ENCODE results near the gene CDV3.
A peak's percentile ranks its signal among the peaks of the same experiment; 100 is the strongest.
"Not testable (repeated sequence)": the region's sequence is repeated elsewhere in the genome, so short reads cannot be mapped to it uniquely, and the experiment has no call there.

Gene CDV3, protein sequence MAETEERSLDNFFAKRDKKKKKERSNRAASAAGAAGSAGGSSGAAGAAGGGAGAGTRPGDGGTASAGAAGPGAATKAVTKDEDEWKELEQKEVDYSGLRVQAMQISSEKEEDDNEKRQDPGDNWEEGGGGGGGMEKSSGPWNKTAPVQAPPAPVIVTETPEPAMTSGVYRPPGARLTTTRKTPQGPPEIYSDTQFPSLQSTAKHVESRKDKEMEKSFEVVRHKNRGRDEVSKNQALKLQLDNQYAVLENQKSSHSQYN

GRCh38 chr3:133573629-133574194, at the start of gene CDV3:
Gene CDV3 (plus strand): TSS chr3:133573686. CDS start chr3:133574045, 359 bp downstream.
- no peak for FAIRE-seq

GRCh38 chr3:133523758-133524157, 49.7 kb upstream of the CDV3 start:
- not testable (repeated sequence) for FAIRE-seq

- no peak for FAIRE-seq
Observed at GRCh38 chr3:133525435-133525834, 48.1 kb upstream of the CDV3 start.

GRCh38 chr3:133527081-133527715, 46.3 kb upstream of the CDV3 start:
- no peak for FAIRE-seq

- FAIRE-seq, result no peak
Observed at GRCh38 chr3:133529809-133530208, 43.7 kb upstream of the CDV3 start.

- FAIRE-seq, result no peak
Observed at GRCh38 chr3:133531981-133532380, 41.5 kb upstream of the CDV3 start.

DNA sequence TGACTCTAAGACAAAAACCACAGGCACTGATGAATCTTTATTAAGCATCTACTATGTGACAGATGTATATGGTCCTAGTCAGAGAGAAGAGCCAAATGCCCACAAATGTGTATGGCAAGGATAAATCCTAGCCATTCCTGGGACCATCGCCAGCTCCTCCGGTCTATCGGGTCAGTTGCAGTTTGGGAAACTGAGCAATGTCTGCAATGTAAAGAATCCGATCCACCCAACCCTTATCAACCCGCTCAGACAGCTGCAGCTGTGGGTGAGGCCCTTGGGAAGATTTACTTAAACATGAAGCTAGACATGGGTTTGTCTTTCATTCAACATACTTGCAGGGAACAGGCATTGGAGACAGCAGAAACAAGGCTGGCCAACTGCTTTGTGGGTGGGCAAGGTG, 40.5 kb upstream of the CDV3 start:
- FAIRE-seq, result no peak

GRCh38 chr3:133535971-133536881, 37.3 kb upstream of the CDV3 start:
- FAIRE-seq, result peak; percentile 9

DNA sequence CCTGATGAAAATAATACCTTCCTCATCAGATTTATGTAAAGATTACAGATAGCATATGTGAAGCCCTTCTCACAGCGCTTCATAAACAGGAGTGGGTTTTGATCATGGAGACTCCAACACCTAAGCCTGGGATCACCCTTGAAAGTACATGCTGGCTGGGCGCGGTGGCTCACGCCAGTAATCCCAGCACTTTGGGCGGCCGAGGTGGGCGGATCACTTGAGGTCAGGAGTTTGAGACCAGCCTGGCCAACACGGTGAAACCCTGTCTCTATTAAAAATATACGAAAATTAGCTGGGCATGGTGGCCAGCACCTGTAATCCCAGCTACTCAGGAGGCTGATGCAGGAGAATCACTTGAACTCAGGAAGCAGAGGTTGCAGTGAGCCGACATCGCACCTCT, 36.4 kb upstream of the CDV3 start:
- not testable (repeated sequence) for FAIRE-seq

DNA sequence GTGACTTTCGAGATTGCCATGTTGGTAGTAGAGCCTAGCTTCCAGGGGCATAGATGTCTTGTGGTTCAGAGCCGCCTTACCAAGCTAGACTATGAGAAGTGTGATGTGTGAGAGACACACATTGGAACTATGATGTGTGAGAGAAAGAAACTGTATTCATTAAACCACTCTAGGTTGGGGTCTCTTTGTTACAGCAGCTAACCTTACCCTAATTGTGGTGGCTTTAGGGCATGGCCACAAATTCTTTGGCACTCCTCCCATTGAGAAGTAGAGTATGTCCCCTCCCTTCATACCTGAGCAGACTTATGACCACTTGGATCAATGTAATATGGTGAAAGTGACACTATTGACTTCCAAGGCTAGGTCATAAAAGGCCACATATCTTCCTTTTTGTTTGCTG, 35.3 kb upstream of the CDV3 start:
- FAIRE-seq, result no peak

DNA sequence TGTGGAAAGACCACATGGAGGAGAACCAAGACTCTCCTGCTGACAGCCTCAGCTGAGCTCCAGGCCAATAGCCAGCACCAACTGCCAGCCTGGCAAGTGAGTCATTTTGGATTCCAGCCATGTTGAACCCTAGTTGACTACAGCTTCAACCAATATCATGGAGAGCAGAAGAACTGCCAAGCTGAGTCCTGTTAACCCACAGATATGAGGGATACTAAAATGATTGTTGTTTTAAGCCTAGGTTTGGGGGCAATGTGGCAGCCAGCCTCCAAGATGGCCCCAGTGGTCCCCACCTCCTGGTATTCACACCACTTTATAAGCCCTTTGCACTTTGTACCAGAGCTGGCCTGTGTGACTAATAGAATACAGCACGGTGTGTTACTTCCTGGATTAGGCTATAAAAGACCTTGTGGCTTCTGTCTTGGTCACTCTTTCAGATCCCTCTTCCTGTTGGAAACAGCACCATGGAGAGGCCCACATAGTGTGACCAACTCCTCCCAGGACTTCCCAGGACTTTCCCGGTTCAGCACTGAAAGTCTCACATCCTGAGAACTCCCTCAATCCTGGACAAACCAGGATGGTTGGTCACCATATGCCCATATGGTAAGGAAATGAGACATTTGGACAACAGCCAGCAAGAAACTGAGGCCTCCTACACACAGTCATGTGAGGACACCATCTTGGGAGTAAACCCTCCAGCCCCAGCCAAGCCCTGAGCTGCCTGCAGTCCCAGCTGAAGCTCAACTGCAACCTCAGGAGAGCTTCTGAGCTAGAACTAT, 32.4 kb upstream of the CDV3 start:
- no peak for FAIRE-seq

- FAIRE-seq, result no peak
Observed at GRCh38 chr3:133542871-133543270, 30.6 kb upstream of the CDV3 start.

DNA sequence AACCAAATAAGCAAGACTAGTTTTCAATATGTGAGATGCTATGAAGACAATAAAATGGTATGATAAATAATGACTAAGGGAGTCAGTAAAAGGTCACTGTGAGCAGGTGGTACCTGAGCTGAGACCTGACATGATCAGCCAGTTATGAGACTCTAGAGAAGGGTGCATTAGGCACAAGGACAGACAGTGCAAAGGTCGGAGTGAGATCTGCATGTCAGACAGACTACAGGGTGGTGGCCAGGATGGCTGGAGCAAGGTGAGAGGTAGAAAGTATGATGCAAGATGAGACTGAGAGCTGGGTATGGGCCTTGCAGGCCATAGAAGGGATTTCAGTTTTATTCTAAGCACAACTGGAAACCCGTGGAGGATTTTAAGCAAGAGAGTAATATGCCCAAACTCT, 28.5 kb upstream of the CDV3 start:
- not testable (repeated sequence) for FAIRE-seq

DNA sequence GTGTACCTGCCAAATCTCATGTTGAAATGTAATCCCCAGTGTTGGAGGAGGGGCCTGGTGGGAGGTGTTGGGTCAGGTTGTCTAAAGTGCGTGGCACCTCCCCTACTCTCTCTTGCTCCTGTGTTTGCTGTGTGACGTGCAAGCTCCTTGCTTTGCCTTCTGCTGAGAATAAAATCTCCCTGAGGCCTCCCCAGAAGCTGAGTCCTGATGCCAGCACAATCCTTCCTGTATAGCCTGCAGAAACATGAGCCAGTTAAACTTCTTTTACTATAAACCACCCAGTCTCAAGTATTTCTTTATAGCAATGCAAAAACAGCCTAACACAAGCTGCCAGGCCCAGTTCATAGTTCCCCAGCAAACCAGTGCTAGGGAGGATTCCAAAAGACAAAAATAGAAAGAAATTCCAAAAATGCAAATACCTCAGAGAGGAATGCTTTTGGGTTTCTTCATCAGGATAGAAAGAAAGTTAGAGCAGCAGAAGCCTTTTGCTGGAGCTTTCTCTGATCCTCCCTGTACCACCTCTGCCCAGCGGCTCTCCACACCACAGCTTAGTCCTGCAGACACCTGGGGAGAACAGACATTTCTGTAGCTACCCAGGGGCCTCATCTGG, 25.9 kb upstream of the CDV3 start:
- no peak for FAIRE-seq

- no peak for FAIRE-seq
Observed at GRCh38 chr3:133548090-133548489, 25.4 kb upstream of the CDV3 start.

DNA sequence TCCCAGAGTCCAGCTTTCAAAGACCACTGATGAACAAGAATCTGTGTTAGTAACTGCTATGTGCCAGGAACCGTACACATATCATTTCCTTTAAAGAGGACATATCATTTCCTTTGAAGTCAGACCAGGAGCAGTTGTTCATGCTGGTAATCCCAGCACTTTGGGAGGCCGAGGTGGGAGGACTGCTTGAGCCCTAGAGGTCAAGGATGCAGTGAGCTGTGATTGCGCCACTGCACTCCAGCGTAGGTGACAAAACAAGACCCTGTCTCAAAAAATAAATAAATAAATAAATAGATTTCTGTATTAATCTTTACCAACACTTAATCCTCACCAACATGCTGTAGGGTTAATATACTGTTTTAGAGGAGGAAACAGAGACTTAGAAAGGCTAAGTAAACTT, 23.9 kb upstream of the CDV3 start:
- no peak for FAIRE-seq

GRCh38 chr3:133551589-133551988, 21.9 kb upstream of the CDV3 start:
- not testable (repeated sequence) for FAIRE-seq

- no peak for FAIRE-seq
Observed at GRCh38 chr3:133561679-133562078, 11.8 kb upstream of the CDV3 start.

DNA sequence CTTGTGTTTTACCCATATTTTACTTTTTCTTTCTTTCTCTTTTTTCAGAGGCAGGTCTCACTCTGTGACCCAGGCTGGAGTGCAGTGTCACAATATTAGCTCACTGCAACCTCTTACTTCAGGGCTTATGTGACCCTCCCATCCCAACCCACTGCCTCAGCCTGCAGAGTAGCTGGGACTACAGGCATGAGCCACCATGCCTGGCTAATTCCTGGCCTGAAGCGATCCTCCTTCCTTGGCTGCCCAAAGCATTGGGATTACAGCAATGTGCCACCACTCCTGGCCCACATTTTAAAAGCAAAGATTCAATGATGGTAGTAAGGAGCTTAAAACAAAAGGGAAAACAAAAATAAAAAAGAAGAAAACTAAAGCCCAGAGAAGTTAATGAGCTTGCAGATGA, 11.1 kb upstream of the CDV3 start:
- no peak for FAIRE-seq

GRCh38 chr3:133563186-133563591, 10.3 kb upstream of the CDV3 start:
- FAIRE-seq, result no peak

DNA sequence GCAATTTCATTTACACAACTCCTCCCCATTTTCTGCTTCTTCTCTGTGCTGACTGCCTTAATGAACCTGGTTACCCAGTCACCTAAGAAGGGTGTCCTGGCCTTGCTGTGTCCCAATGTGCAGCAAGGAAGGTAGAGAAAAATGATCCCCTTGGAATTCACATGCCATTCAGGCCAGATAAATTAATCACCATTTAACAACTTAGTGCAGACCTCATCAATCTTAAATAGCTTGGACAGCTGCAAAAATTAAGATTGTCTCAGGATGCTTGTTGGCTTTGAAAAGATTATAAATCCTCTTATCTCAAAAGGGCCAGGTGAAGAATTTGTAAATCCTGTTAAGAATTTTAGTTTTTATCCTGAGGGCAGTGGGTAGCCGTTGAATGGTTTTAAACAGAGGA, 9.7 kb upstream of the CDV3 start:
- no peak for FAIRE-seq

All from islet of Langerhans (tissue), 1 donor.